PFSK-1 (cell line): ENCODE data around the gene TTC12.

Source experiments
- FOXP2 ChIP-seq: optimal IDR thresholded peaks from 2 replicates; pipeline ENCODE3; 2011; ENCODE audit warnings: borderline replicate concordance, control low read depth, inconsistent platforms; ENCODE audit not compliant: insufficient read depth; ENCODE audit errors: extremely low read length, extremely low read depth
- POLR2AphosphoS5 ChIP-seq: IDR thresholded peaks from 2 replicates; pipeline ENCODE4 v1.6.1; 2012; ENCODE audit warnings: low read depth, mild to moderate bottlenecking, control low read depth, low read length, moderate library complexity
- SIN3A ChIP-seq: IDR thresholded peaks from 2 replicates; pipeline ENCODE4 v1.6.1; 2012; ENCODE audit warnings: mild to moderate bottlenecking, low read length, moderate library complexity, borderline replicate concordance; ENCODE audit not compliant: insufficient read depth
- TAF1 ChIP-seq: IDR thresholded peaks from 2 replicates; pipeline ENCODE4 v1.6.1; 2012; ENCODE audit warnings: low read length, control low read depth, borderline replicate concordance; ENCODE audit not compliant: insufficient read depth
- TF ChIP-seq, protein P1 (sequence below), 2 experiments: IDR thresholded peaks; 2 replicates each; pipeline versions ENCODE4 v1.6.1 to v1.8.0; 2011 to 2012; ENCODE audit warnings: low read depth in 2 of 2, low read length in 2 of 2, control low read depth in 1 of 2, inconsistent platforms in 1 of 2, mild to moderate bottlenecking in 1 of 2, moderate library complexity in 1 of 2; ENCODE audit not compliant: insufficient read depth in 1 of 2

TTC12 gene

DNA sequence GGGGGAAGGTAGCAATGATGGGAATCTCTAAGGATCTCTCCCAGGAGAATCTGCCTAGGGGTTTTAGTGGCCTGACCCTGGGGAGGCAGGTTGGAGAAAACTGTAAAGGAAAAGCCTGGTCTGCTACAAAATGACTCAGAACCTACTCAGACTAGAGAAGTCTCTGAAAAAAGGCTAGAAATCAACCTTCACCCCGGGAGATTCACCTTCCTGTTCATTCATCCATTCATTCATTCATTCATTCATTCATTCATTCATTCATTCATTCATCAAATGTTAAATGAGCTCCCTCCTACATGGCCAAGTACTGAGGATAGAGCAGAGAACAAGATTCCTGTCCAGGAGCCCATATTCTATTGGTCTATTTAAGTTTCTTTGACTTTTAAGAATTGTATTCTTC, 64.3 kb downstream of the TTC12 start:
- no peak for TF ChIP-seq POLR2AphosphoS5
- TF ChIP-seq TAF1, result no peak
- no peak for TF ChIP-seq SIN3A
- TF ChIP-seq, protein P1, sequence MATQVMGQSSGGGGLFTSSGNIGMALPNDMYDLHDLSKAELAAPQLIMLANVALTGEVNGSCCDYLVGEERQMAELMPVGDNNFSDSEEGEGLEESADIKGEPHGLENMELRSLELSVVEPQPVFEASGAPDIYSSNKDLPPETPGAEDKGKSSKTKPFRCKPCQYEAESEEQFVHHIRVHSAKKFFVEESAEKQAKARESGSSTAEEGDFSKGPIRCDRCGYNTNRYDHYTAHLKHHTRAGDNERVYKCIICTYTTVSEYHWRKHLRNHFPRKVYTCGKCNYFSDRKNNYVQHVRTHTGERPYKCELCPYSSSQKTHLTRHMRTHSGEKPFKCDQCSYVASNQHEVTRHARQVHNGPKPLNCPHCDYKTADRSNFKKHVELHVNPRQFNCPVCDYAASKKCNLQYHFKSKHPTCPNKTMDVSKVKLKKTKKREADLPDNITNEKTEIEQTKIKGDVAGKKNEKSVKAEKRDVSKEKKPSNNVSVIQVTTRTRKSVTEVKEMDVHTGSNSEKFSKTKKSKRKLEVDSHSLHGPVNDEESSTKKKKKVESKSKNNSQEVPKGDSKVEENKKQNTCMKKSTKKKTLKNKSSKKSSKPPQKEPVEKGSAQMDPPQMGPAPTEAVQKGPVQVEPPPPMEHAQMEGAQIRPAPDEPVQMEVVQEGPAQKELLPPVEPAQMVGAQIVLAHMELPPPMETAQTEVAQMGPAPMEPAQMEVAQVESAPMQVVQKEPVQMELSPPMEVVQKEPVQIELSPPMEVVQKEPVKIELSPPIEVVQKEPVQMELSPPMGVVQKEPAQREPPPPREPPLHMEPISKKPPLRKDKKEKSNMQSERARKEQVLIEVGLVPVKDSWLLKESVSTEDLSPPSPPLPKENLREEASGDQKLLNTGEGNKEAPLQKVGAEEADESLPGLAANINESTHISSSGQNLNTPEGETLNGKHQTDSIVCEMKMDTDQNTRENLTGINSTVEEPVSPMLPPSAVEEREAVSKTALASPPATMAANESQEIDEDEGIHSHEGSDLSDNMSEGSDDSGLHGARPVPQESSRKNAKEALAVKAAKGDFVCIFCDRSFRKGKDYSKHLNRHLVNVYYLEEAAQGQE (IDR thresholded peaks at IDR 0.05; ENCODE audit: insufficient read depth in 1 of 2, low read depth in 2 of 2, low read length in 2 of 2), result no peak
- TF ChIP-seq FOXP2, result no peak

DNA sequence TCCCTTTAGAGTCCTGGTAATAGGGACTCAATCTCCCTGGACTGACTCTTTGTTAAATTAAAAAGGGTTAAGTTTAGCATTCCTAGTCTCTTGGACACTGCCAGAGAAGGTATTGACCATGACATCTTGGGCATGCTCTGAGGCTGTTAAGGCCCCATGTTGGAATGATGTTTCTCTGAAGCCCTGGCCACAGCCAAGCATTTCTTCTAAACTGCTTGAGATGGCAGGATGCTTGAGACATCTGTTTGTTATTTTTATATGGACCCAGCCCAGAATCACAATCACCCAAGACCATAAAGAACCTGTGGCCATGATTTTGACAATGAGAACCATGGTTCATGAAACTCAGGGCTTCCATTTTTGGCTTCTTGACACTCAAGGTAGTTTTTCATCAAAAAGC, 67.7 kb downstream of the TTC12 start:
- TF ChIP-seq, protein P1 (IDR thresholded peaks at IDR 0.05; ENCODE audit: insufficient read depth in 1 of 2, low read depth in 2 of 2, low read length in 2 of 2), result no peak
- TF ChIP-seq SIN3A (no peak), FOXP2 (no peak), TAF1 (no peak)

DNA sequence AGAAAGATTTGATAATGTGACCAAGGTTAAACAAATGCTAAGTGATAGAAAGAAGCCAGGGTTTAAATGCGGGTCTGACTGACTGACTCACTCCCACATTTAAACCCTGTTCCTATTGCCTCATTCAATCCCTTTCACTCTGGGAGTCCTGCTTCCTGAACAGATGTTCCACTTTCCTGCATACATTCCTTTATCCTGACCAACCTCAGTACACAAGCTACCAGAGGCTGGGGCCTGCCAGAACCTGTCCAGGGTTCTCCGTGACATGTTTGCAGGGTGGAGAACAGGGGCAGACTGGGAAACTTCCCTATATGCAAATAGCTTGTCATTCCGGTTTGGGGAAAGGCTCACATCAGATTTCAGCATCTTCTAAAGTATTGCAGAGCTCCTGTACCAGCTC, 70.2 kb downstream of the TTC12 start:
- TF ChIP-seq FOXP2 (no peak), POLR2AphosphoS5 (no peak), TAF1 (no peak), SIN3A (no peak)
- TF ChIP-seq, protein P1 (IDR thresholded peaks at IDR 0.05; ENCODE audit: insufficient read depth in 1 of 2, low read depth in 2 of 2, low read length in 2 of 2), result no peak

DNA sequence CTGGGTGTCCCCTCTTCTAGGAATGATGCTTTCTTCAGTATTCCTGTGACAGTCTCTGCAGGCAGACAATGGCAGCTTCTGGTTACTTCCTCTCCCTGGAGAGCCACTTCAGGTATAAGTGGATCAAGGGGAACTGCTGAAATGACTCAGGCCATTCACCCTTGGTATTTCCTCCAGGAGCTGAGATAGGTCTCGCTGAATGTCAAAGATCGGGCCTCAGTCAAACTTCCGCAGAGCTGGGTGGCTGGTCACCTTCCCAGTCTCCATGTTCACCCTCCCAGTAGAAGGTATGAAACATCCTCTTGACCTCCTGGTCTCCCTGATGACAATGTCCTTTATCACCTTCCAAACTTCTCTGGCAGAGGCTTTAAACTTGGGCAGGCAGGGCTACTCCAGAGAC, 71.4 kb downstream of the TTC12 start:
- TF ChIP-seq POLR2AphosphoS5 (no peak), TAF1 (no peak), SIN3A (no peak), FOXP2 (no peak)
- TF ChIP-seq, protein P1 (IDR thresholded peaks at IDR 0.05; ENCODE audit: insufficient read depth in 1 of 2, low read depth in 2 of 2, low read length in 2 of 2), result no peak

DNA sequence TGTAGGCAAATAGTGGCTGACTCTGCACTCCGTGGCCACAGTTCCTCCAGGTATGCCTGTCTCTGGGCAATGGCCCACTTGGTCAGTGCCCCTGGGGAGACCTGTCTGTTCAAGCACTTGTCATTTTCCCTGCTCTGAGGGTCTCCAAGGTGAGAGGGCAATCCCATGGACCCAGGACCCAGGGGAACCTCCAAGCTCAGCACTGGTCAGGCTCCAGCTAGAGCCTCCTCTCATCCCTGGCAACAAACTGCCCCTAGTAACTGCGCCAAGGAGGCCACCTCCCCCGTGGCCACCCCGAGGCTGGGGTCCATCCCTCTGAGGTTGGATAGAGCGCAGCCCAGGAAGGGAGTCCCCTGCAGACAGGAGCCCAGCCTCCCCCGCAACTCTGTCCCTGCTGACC, 72.5 kb downstream of the TTC12 start:
- TF ChIP-seq POLR2AphosphoS5 (no peak), TAF1 (no peak), SIN3A (no peak), FOXP2 (no peak)
- TF ChIP-seq, protein P1 (IDR thresholded peaks at IDR 0.05; ENCODE audit: insufficient read depth in 1 of 2, low read depth in 2 of 2, low read length in 2 of 2), result no peak
